ENCODE data around the gene DNAJC18. TPM values are rescaled to one million over a fixed set of nuclear protein-coding genes. Genes with fewer than 3 reads are reported as not detected.
"Not testable (repeated sequence)": the region's sequence is repeated elsewhere in the genome, so short reads cannot be mapped to it uniquely, and the experiment has no call there.

Gene DNAJC18
- total RNA-seq = 10 to 100 TPM in 3 of 4 donors, 1 to 10 TPM in 1; 8.3 to 15.4 (median 13.4) TPM

DNA sequence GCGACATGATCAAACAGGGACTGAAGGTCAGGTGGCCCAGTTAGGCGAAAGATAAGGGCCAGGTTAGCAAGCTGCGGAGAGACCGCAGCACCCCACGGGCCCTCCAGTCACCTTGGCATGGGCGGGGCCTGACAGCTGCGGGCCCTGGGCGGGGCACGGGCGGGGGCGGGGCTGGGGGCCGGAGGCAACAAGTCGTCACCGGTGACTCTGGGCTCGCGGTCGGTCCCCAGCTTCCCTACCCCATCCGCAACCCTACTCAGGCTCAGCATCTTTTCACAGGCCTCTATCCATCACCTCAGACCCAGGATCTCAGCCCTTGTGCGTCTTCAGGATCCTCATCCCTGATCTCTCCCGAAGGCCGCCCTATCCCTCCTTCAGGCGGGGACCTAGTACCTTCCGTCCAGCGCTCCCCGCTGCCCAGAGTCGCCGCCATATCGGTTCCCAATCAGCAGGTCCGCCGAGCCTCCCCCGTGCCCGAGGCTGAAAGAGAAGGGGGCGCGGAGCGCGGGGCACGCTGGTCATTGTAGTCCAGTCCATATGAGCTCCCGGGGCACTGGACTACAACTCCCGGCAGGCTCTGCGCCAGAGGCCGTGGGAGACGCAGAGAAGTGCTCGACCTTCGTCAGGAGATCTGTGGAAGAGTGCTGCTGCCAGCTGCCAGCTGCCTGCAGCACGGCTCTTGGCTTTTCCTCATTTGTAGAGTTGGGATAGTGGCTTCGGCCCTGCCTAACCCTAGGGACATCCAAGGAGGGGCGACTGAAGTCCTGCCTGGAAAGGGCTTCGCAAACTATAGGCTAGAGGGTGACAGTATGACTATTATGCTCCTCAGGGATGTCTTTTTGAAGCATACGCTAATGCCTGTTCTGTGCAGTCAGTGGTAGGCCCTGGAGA lies at the start of gene DNAJC18:
Gene DNAJC18, minus strand, starts transcription at position 513 of the 891 bp plus-strand sequence. Its CDS starts 80 bp downstream, at position 433.
- 4% methylated on average over 29 of the region's 49 CpGs for WGBS
- Histone ChIP-seq H3K27me3 (no peaks in the 10 kb centered on the region), H3K27ac (replicated peaks in 1 of 4) (peak within 1 kb of the TSS; percentile 91 to 97 (median 94)), H3K4me1 (peaks cover 7 to 24% (median 17%) of the 10 kb centered on the region in 4 donors), H3K36me3 (peaks cover 9 to 27% (median 17%) of the 10 kb centered on the region in 4 donors), H3K9me3 (no peaks in the 10 kb centered on the region), H3K4me3 (peak within 1 kb of the TSS; percentile 73 to 87 (median 80))
- TF ChIP-seq POLR2AphosphoS5 (IDR thresholded peaks at IDR 0.05) = peak; percentile 79 to 95
- TF ChIP-seq, protein P1, sequence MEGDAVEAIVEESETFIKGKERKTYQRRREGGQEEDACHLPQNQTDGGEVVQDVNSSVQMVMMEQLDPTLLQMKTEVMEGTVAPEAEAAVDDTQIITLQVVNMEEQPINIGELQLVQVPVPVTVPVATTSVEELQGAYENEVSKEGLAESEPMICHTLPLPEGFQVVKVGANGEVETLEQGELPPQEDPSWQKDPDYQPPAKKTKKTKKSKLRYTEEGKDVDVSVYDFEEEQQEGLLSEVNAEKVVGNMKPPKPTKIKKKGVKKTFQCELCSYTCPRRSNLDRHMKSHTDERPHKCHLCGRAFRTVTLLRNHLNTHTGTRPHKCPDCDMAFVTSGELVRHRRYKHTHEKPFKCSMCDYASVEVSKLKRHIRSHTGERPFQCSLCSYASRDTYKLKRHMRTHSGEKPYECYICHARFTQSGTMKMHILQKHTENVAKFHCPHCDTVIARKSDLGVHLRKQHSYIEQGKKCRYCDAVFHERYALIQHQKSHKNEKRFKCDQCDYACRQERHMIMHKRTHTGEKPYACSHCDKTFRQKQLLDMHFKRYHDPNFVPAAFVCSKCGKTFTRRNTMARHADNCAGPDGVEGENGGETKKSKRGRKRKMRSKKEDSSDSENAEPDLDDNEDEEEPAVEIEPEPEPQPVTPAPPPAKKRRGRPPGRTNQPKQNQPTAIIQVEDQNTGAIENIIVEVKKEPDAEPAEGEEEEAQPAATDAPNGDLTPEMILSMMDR (IDR thresholded peaks at IDR 0.05) = peak in 1 of 3 experiments; percentile 7
- no peak for TF ChIP-seq POLR2A (IDR thresholded peaks at IDR 0.05; ENCODE audit: low read depth)
- no peak for TF ChIP-seq EP300 (IDR thresholded peaks at IDR 0.05)
- intact Hi-C loops (cut with DNase I) = loop anchor here (5.0 to 10.0 kb wide), 2 partner anchors 78 to 336 kb away; no protein-coding TSS in a partner anchor
- peak; percentile 97 for DNase-seq (ENCODE audit: extremely low spot score)

DNA sequence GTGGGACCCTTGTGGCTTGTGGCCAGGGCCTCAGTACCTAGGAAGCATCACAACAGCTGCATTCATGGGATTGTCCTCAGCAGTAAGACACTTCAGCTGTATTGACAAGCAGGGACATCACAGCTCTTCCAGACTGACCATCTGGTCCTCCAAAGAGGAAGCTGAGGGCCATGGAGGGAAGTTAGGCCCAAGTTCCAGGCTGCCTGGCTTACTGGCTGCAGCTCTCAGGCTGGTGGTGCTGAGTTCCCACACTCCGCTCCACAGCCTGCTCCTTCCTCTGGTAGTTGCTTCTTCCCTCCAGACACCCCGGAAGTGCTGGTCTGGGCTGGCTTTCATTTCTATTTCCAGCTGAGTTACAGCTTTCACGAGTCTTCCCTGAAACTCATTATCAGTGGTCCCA lies 48.9 kb upstream of the DNAJC18 start:
- Histone ChIP-seq H3K27me3 (no peaks in the 10 kb centered on the region), H3K4me1 (peaks cover 13 to 32% (median 22%) of the 10 kb centered on the region in 4 donors), H3K9me3 (no peaks in the 10 kb centered on the region), H3K4me3 (no peak overlapping the region), H3K36me3 (no peaks in the 10 kb centered on the region), H3K27ac (replicated peaks in 1 of 4) (peak overlapping the region in 2 of 4 donors; percentile 28 to 60)
- intact Hi-C loops (cut with DNase I) = no loop called here
- 89% methylated on average over 3 of the region's 3 CpGs for WGBS
- no peak for DNase-seq (ENCODE audit: extremely low spot score)
- TF ChIP-seq POLR2AphosphoS5 (IDR thresholded peaks at IDR 0.05) = no peak

DNA sequence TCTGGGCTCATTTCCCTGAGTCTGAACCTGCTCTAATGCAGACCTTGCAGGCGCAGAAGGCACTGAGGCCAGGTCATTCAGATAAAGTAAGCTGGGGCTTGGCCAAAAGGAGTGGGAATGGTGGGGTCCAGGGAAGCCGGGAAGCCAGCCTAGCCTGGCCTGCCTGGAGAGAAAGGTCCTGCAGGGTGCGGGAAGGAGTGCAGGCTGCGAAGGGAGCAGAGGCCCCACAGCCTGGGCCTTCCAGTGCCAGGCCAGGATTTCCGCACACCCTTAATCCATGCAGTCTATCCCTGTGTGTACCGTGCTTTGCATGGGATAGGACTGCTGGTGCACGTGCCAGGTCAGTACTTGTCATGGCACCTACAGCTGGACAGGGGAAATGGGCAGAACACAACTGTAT lies 46.9 kb upstream of the DNAJC18 start:
- TF ChIP-seq EP300 (IDR thresholded peaks at IDR 0.05) = no peak
- TF ChIP-seq POLR2A (IDR thresholded peaks at IDR 0.05; ENCODE audit: low read depth) = no peak
- TF ChIP-seq, protein P1 (IDR thresholded peaks at IDR 0.05) = no peak
- TF ChIP-seq POLR2AphosphoS5 (IDR thresholded peaks at IDR 0.05) = no peak
- H3K4me3 ChIP-seq = no peak overlapping the region
- H3K27ac ChIP-seq (replicated peaks in 1 of 4) = no peak overlapping the region
- intact Hi-C loops (cut with DNase I) = no loop called here
- no peaks in the 10 kb centered on the region for H3K9me3 ChIP-seq
- WGBS = 77% methylated on average over 6 of the region's 7 CpGs
- no peaks in the 10 kb centered on the region for H3K27me3 ChIP-seq
- DNase-seq (ENCODE audit: extremely low spot score) = no peak
- no peaks in the 10 kb centered on the region for H3K36me3 ChIP-seq
- peaks cover 20 to 40% (median 26%) of the 10 kb centered on the region in 4 donors for H3K4me1 ChIP-seq

DNA sequence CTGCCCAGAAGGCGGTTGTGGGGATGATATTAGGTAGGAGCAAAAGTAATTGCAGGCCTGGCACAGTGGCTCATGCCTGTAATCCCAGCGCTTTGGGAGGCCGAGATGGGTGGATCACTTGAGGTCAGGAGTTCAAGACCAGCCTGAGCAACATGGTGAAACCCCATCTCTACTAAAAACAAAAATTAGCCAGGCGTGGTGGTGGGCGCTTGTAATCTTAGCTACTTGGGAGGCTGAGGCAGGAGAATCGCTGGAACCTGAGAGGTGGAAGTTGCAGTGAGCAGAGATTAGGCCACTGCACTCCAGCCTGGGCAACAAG lies 43.5 kb upstream of the DNAJC18 start:
- H3K9me3 ChIP-seq; intact Hi-C loops (cut with DNase I); DNase-seq (ENCODE audit: extremely low spot score); H3K27me3 ChIP-seq: not testable (repeated sequence)
- H3K36me3 ChIP-seq = peaks cover 0 to 26% (median 21%) of the 10 kb centered on the region in 4 donors
- H3K4me1 ChIP-seq = peaks cover 33 to 64% (median 53%) of the 10 kb centered on the region in 4 donors
- H3K27ac ChIP-seq (replicated peaks in 1 of 4) = peak overlapping the region; percentile 84 to 95 (median 92)
- H3K4me3 ChIP-seq = peak overlapping the region; percentile 52 to 67 (median 56)
- 58% methylated on average over 6 of the region's 6 CpGs for WGBS

DNA sequence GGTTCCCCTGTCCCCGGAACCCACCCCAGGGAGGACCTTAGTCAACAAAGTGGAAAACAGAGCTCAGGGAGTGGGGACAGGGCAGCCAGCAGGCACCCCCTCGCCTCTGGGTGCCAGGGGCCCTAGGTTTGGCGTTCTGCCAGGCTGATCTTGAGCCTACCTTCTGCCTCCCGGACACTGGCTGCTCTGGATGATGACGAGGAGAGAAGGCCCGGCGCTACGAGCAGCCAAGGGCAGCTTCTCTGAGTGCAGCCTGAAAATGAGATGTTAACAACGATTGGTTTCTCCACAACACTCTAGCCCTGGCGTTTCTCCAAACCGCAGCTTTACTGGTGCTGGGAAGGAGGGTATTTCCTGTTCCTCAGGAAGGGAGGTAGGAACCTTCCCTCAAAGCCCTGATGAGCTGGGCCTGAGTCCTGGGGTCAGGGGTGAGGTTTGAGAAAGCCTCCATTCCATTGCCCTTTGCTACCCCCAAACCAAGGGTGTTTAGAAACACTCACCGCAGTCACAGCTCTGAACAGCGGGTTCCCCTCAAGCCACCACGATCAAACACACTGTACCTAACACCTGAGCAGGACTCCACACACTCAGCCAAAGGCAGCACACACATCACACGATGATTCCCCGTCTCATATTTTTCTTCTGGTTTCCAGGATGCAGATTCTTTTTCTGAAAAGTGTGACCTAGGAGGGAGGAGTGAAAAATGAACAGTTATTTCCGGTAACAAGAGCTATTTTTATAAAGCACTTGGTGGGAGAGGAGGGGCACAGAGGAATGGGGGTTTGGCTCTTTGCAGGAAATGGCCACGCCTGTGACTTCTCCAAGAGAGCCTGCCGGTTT lies 42.9 kb upstream of the DNAJC18 start, which contains the start of gene STING1:
Gene STING1, minus strand, starts transcription at position 709 of the 840 bp plus-strand sequence. CDS start 1,054 bp downstream, outside the sequence.
- Histone ChIP-seq H3K27me3 (no peaks in the 10 kb centered on the region), H3K4me3 (peak within 1 kb of the TSS; percentile 52 to 67 (median 56)), H3K36me3 (peaks cover 0 to 32% (median 27%) of the 10 kb centered on the region in 4 donors), H3K4me1 (peaks cover 33 to 65% (median 53%) of the 10 kb centered on the region in 4 donors), H3K27ac (replicated peaks in 1 of 4) (peak within 1 kb of the TSS; percentile 84 to 95 (median 92)), H3K9me3 (no peaks in the 10 kb centered on the region)
- WGBS = 5% methylated on average over 16 of the region's 19 CpGs
- DNase-seq (ENCODE audit: extremely low spot score) = peak; percentile 95
- TF ChIP-seq POLR2AphosphoS5 (IDR thresholded peaks at IDR 0.05) = peak; percentile 32 to 79
- TF ChIP-seq, protein P1 (IDR thresholded peaks at IDR 0.05) = no peak
- no peak for TF ChIP-seq POLR2A (IDR thresholded peaks at IDR 0.05; ENCODE audit: low read depth)
- TF ChIP-seq EP300 (IDR thresholded peaks at IDR 0.05) = peak; percentile 64
- intact Hi-C loops (cut with DNase I) = no loop called here

All from esophagus muscularis mucosa (tissue), 4 donors.